PFSK-1 (cell line): ENCODE results near the gene BGN.

Source experiments
- FOXP2 ChIP-seq: optimal IDR thresholded peaks from 2 replicates; pipeline ENCODE3; 2011; ENCODE audit warnings: borderline replicate concordance, control low read depth, inconsistent platforms; ENCODE audit not compliant: insufficient read depth; ENCODE audit errors: extremely low read length, extremely low read depth
- POLR2AphosphoS5 ChIP-seq: IDR thresholded peaks from 2 replicates; pipeline ENCODE4 v1.6.1; 2012; ENCODE audit warnings: low read depth, mild to moderate bottlenecking, control low read depth, low read length, moderate library complexity
- SIN3A ChIP-seq: IDR thresholded peaks from 2 replicates; pipeline ENCODE4 v1.6.1; 2012; ENCODE audit warnings: mild to moderate bottlenecking, low read length, moderate library complexity, borderline replicate concordance; ENCODE audit not compliant: insufficient read depth
- TAF1 ChIP-seq: IDR thresholded peaks from 2 replicates; pipeline ENCODE4 v1.6.1; 2012; ENCODE audit warnings: low read length, control low read depth, borderline replicate concordance; ENCODE audit not compliant: insufficient read depth
- TF ChIP-seq, protein P1 (sequence below), 2 experiments: IDR thresholded peaks; 2 replicates each; pipeline versions ENCODE4 v1.6.1 to v1.8.0; 2011 to 2012; ENCODE audit warnings: low read depth in 2 of 2, low read length in 2 of 2, control low read depth in 1 of 2, inconsistent platforms in 1 of 2, mild to moderate bottlenecking in 1 of 2, moderate library complexity in 1 of 2; ENCODE audit not compliant: insufficient read depth in 1 of 2

BGN gene

DNA sequence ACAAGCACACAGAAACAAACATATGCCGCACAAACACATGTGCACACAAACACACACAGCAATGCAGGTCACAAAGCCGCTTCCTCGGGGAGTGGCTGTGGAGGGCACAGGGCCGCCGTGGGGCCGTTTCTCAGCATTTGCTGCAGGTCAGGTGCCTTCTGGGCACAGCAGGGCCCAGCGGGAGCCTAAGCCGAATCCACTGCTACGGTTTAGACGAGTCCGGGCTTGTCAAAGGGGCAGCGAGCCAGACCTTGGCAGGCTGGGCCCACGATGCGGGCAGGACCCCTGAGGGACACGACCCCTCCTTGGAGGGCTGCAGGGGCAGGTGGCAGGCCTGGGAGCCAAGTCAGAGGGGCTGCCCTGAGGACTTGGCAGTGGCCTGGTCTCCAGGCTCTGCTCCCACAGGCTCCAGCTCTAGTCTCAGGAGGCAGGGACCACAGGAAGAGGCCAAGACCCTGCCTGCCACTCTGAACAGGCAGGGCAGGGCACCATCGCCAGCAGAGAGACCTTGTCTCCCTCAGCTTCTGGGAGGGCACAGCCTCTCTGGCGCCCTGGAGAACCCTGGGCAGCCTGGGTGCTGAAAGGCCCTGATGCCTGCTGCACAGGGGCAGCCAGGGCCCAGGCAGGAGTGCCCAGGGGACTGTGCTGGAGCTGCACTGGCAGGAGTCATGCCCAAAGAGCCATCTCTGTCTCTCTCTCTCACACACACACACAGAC lies 17.2 kb downstream of the BGN start:
- TF ChIP-seq FOXP2 (no peak), SIN3A (no peak), TAF1 (no peak), POLR2AphosphoS5 (no peak)
- TF ChIP-seq, protein P1, sequence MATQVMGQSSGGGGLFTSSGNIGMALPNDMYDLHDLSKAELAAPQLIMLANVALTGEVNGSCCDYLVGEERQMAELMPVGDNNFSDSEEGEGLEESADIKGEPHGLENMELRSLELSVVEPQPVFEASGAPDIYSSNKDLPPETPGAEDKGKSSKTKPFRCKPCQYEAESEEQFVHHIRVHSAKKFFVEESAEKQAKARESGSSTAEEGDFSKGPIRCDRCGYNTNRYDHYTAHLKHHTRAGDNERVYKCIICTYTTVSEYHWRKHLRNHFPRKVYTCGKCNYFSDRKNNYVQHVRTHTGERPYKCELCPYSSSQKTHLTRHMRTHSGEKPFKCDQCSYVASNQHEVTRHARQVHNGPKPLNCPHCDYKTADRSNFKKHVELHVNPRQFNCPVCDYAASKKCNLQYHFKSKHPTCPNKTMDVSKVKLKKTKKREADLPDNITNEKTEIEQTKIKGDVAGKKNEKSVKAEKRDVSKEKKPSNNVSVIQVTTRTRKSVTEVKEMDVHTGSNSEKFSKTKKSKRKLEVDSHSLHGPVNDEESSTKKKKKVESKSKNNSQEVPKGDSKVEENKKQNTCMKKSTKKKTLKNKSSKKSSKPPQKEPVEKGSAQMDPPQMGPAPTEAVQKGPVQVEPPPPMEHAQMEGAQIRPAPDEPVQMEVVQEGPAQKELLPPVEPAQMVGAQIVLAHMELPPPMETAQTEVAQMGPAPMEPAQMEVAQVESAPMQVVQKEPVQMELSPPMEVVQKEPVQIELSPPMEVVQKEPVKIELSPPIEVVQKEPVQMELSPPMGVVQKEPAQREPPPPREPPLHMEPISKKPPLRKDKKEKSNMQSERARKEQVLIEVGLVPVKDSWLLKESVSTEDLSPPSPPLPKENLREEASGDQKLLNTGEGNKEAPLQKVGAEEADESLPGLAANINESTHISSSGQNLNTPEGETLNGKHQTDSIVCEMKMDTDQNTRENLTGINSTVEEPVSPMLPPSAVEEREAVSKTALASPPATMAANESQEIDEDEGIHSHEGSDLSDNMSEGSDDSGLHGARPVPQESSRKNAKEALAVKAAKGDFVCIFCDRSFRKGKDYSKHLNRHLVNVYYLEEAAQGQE (IDR thresholded peaks at IDR 0.05; ENCODE audit: insufficient read depth in 1 of 2, low read depth in 2 of 2, low read length in 2 of 2), result no peak

DNA sequence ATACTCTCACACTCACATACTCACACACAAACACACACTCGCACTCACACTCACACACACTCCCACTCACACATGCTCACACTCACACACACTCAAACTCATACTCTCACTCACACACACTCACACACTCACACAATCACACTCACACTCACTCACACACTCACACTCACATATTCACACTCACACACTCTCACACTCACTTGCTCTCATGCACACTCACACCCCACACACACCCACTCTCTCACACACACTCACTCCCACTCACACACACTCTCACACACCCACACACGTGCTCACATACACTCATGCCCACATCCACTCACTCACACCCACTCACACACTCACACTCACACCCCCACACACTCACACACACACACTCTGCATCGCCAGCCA lies 17.7 kb downstream of the BGN start:
- TF ChIP-seq TAF1, result no peak
- no peak for TF ChIP-seq POLR2AphosphoS5
- no peak for TF ChIP-seq SIN3A
- TF ChIP-seq FOXP2, result no peak
- TF ChIP-seq, protein P1 (IDR thresholded peaks at IDR 0.05; ENCODE audit: insufficient read depth in 1 of 2, low read depth in 2 of 2, low read length in 2 of 2), result no peak

DNA sequence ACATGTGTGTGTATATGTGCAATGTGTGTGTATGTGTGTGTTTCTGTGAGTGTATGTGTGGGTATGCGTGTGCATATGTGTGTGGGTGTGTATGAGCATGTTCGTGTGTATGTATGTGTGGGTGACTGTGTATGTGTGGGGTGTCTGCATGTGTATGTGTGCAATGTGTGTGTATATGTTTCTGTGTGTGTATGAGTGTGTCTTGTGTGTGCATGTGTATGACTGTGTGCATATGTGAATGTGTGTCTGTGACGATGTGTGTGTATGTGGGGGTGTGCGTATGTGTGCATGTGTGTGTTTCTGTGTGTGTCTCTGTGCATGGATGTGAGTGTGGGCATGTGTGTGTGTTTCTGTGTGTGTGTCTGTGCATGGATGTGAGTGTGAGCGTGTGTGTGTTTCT lies 18.5 kb downstream of the BGN start:
- TF ChIP-seq SIN3A (no peak), TAF1 (no peak), POLR2AphosphoS5 (no peak), FOXP2 (no peak)
- TF ChIP-seq, protein P1 (IDR thresholded peaks at IDR 0.05; ENCODE audit: insufficient read depth in 1 of 2, low read depth in 2 of 2, low read length in 2 of 2), result no peak

DNA sequence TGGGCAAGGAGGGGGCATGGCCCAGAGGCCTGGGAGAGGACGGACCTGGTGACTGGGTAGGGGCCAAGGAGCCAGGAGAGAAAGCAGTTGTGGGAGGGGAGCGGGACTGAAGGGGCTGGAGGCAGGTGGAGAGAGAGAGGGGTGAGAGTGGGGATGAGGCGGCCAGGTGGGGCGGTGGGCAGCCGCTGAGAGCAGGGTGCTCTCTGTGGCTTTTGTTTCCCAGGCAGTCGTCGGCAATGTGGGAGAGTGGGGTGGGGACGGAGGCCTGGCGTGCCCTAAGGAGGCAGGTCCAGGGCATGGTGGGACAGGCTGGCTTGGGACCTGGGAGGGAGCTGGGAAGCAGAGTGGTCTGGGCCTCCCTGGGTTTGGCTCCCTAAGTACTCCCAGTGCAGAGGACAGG lies 19.5 kb downstream of the BGN start:
- TF ChIP-seq FOXP2, result no peak
- TF ChIP-seq TAF1, result no peak
- TF ChIP-seq, protein P1 (IDR thresholded peaks at IDR 0.05; ENCODE audit: insufficient read depth in 1 of 2, low read depth in 2 of 2, low read length in 2 of 2), result no peak
- TF ChIP-seq SIN3A, result no peak
- TF ChIP-seq POLR2AphosphoS5, result no peak

DNA sequence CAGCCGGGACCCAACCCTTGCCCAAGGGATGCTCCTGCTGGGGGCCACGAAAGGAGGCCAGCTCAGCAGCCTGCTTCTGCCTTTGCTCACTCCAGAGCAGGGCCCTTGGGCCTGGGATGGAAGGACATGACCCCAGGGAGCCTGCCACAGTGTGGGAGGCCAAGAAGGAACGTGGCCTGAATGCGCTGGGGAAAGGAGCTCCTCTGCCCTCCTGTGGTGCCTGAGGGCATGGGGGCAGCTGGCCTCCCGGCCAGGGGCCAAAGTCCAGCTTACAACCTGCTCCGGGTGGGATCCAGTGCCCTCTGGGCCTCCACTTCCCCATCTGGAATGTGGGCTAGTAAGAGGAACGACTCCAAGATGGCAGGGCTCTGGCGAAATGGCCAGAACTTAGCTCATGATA lies 20.7 kb downstream of the BGN start:
- TF ChIP-seq POLR2AphosphoS5 (no peak), FOXP2 (no peak), SIN3A (no peak), TAF1 (no peak)
- TF ChIP-seq, protein P1 (IDR thresholded peaks at IDR 0.05; ENCODE audit: insufficient read depth in 1 of 2, low read depth in 2 of 2, low read length in 2 of 2), result no peak
